ENCODE measurements around the gene ADAMTS12. TPM values are rescaled to one million over a fixed set of nuclear protein-coding genes. Genes with fewer than 3 reads are reported as not detected.

Gene ADAMTS12
- polyA plus RNA-seq, 3 donors from 2014 or later, result not detected

DNA sequence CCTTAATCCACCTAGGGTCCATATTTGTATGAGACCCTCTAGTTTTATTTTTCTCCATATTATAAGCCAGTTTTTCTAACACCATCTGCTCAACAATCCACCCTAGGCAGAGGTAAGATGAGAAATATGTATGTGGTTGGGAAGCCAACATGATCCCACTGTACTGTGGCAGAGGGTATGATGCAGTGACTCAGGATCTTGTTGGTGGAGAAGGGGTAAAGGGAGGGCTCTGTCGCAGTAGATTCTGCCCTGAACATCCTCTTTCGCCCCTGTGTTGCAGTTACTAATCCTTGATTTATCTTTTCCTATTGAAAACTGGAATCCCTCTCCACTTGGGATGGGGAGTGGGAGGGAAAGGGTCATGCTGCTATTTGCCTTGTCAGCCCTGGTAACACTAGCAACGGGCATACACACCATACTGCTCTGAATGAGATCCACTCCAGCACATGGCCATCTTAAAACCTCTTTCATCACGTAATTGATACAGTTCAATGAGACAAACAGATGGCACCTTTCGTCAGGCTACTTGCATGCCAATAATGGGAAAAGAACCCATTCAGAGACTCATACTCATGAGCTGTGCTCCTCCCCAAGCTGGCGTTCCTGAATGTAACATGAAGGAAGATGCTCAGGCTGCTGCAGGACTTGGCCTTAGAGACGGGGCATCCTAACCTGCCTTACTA lies 63.0 kb downstream of the ADAMTS12 start:
- Mint-ChIP-seq H3K27ac (no peak overlapping the region), H3K4me1 (no peaks in the 10 kb centered on the region), H3K9me3 (no peaks in the 10 kb centered on the region)

DNA sequence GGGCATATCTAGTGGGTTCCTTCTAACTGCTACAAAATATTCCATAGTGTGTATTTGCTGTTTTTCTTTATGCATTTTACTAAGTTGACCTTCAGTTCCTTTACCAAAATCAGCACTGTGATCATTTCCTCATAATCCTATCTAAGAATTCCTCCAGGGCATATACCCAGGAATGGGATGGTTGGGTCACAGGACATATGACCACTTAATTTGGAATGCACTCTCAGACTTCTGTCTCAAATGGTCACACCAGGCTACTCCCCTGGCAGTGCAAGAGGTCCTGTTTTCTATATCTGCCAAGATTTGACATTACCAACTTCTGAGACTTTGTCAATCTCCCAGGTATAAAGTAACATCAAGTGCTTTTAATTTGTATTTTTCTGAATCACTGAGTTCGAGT lies 63.9 kb downstream of the ADAMTS12 start:
- Mint-ChIP-seq H3K4me1 (no peaks in the 10 kb centered on the region), H3K4me3 (no peak overlapping the region), H3K36me3 (no peaks in the 10 kb centered on the region), H3K27ac (no peak overlapping the region), H3K27me3 (ENCODE audit: low read depth in 3 of 3) (peaks cover 2 to 4% (median 2%) of the 10 kb centered on the region in 3 donors), H3K9me3 (no peaks in the 10 kb centered on the region)
- no peak for DNase-seq

More for the DNA sequence above, 63.0 kb downstream of the ADAMTS12 start:
- no peak for DNase-seq
- H3K36me3 Mint-ChIP-seq, result no peaks in the 10 kb centered on the region
- peaks cover 0 to 4% (median 2%) of the 10 kb centered on the region in 3 donors for H3K27me3 Mint-ChIP-seq (ENCODE audit: low read depth in 3 of 3)
- H3K4me3 Mint-ChIP-seq, result no peak overlapping the region

DNA sequence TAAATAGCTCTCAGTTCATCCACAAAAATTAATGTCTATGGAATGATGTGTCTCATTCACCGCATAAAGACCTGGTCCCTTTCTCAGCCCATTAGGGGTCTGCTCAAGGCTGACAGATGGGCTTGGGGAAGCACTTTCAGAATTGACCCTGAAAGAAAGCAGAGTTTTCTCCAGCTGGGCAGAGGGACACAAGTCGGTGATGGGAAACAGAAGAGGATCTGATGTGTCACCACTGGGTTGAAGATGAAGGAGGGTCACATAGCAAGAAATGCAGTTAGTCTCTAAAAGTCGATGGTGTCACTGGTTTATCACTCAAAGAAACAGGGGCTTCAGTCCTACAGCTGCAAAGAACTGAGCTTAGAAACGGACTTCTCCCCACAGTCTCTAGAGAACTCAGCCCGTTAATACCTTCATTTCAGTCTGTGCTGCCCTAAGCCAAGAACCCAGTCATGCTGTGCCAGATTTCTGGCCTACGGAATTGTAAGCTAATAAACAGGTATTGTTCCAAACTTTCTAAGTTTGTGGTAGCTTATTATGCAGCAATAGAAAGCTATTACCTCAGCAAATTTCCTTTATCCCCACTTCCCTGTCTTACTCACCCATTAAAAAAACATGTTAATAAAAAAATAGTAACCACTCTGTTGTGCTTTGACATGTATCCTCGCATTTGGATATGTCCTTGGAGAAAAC lies 64.6 kb downstream of the ADAMTS12 start:
- Mint-ChIP-seq H3K9me3 (peaks cover 0 to under 1% (median 0%) of the 10 kb centered on the region in 6 donors), H3K27me3 (ENCODE audit: low read depth in 3 of 3) (peaks cover 2 to 4% (median 2%) of the 10 kb centered on the region in 3 donors), H3K27ac (no peak overlapping the region), H3K36me3 (no peaks in the 10 kb centered on the region), H3K4me3 (no peak overlapping the region), H3K4me1 (no peaks in the 10 kb centered on the region)
- no peak for DNase-seq

DNA sequence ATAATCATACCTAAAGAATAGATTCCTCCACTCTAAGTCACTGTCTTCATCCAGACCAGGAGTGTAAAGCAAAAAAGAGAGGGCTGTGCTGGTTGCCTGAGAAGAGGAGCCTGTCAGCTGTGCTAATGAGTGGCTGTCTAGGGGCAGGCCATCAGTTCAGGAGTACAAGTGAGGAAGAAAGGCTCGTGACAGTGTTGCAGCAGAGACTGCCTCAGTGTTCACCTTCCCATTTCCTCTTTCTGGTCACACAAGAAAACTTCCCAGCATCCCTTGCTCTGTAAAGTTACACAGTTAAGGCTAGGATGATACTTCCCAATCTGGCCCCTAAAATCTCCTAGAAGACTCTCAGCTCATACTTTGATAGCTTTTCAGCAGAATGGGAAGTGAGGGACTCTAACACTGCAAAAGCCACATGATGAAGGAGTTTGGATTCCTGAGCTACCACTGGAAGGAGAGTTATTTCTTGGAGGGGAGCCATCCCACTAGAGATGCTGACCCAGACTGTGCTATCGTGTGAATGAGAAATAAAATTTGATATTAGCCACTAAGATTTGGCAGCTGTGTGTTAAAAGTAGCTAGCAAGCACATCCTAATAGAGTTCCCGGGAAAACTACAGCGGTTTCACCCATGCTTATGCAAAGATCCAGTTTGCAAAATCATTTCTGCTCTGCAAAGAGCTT lies 67.1 kb downstream of the ADAMTS12 start:
- Mint-ChIP-seq H3K36me3 (no peaks in the 10 kb centered on the region), H3K27ac (no peak overlapping the region), H3K4me3 (no peak overlapping the region), H3K27me3 (ENCODE audit: low read depth in 3 of 3) (peaks cover 1 to 2% (median 2%) of the 10 kb centered on the region in 3 donors), H3K4me1 (no peaks in the 10 kb centered on the region), H3K9me3 (peaks cover 0 to 4% (median 1%) of the 10 kb centered on the region in 6 donors)
- DNase-seq, result no peak

DNA sequence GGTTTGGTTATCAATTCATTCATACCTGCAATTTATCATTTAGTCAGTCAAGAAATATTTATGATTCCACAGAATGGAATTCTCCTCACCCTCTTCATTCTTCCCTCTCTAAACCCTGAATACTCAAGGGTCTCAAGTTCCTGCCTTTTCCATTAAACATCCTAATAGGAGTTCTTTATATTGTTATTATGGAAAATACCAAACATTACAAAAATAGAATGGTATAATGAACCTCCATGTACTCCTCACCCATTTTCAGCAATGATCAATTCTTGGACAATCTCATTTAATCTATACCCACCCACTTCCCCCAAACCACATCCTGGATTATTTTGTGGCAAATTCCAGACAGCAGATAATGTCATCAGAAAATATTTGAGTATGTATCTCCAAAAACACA lies 74.5 kb downstream of the ADAMTS12 start:
- peaks cover 0 to 6% (median 3%) of the 10 kb centered on the region in 6 donors for H3K9me3 Mint-ChIP-seq
- peaks cover 0 to 1% (median 0%) of the 10 kb centered on the region in 3 donors for H3K27me3 Mint-ChIP-seq (ENCODE audit: low read depth in 3 of 3)

DNA sequence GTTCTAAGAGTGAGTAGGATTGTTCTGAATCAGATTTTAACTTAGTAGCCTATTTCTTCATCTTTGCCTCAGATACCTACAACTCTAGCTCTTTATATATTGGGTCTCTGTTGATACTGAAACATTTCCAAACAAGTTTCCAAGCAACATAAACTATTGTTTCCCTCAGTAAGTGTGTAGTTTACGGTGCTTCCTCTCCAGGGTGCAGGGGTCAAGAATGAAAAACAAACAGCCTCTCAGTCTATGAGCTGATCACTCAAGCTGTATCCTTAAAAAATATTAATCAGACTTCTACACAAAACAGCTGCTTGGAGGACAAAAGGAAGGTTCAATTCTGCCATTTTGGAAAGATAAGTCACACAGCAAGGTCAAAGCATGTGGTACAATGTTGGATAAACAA lies 75.0 kb downstream of the ADAMTS12 start:
- no peak for DNase-seq
- H3K4me3 Mint-ChIP-seq, result no peak overlapping the region
- peaks cover 0 to 6% (median 1%) of the 10 kb centered on the region in 6 donors for H3K9me3 Mint-ChIP-seq
- H3K27ac Mint-ChIP-seq, result no peak overlapping the region
- peaks cover 0 to 1% (median 0%) of the 10 kb centered on the region in 3 donors for H3K27me3 Mint-ChIP-seq (ENCODE audit: low read depth in 3 of 3)
- no peaks in the 10 kb centered on the region for H3K36me3 Mint-ChIP-seq
- H3K4me1 Mint-ChIP-seq, result no peaks in the 10 kb centered on the region

More for the DNA sequence above, 74.5 kb downstream of the ADAMTS12 start:
- H3K27ac Mint-ChIP-seq, result no peak overlapping the region
- no peak for DNase-seq
- no peaks in the 10 kb centered on the region for H3K4me1 Mint-ChIP-seq
- no peak overlapping the region for H3K4me3 Mint-ChIP-seq
- no peaks in the 10 kb centered on the region for H3K36me3 Mint-ChIP-seq

DNA sequence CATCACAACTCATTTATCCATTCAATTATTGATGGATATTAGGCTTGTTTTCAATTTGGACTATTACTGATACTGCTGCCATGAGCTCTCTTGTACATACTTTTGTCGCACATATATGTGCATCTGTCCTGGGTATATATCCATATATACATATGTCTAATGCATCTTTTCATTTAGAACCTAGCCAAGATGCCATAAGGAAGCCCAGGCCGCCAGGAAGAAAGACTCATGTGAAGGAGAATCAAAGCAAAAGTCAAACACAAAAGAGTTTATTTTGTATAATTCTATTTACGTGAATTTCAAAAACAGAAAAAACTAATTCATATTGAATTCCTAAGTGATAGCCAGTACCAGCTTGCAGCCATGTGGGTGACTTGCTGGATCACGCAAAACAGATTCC lies 79.0 kb downstream of the ADAMTS12 start:
- Mint-ChIP-seq H3K9me3 (peaks cover 0 to 2% (median 0%) of the 10 kb centered on the region in 6 donors), H3K27ac (no peak overlapping the region), H3K27me3 (ENCODE audit: low read depth in 3 of 3) (peaks cover 0 to 3% (median 3%) of the 10 kb centered on the region in 3 donors), H3K36me3 (no peaks in the 10 kb centered on the region), H3K4me1 (no peaks in the 10 kb centered on the region), H3K4me3 (no peak overlapping the region)
- DNase-seq, result no peak

DNA sequence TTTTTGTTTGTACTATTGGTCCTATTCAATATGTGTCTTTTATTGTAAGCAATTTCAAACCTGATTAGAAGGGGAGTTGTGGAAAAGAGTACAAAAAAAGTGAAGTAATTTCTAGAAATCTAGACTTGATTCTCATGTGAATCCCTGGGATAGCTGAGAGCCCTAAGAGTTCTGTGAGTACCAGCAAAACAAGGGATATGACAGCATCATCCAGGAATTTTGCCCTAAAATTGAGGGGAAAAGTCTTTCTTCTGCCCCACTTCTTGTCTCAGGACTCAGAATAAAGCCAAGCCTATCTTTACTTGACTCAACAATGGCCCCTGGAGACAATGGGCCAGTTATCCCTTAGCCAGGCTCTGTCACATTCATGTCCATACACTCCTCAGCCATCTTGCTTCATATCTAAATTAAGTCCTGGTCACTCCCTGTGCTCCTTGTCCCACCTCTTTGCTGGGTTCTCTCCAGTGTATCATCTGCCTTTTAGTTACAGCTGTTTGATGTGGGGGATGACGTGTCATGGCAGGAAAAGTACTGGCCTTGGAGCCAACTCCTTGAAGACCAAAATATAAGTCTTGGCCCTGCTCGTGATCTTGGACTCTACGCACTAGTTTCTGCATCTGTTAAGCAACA lies 81.2 kb downstream of the ADAMTS12 start:
- Mint-ChIP-seq H3K4me3 (no peak overlapping the region), H3K9me3 (peaks cover 0 to 2% (median 0%) of the 10 kb centered on the region in 6 donors), H3K36me3 (no peaks in the 10 kb centered on the region), H3K4me1 (no peaks in the 10 kb centered on the region), H3K27ac (no peak overlapping the region), H3K27me3 (ENCODE audit: low read depth in 3 of 3) (peaks cover 0 to 3% (median 1%) of the 10 kb centered on the region in 3 donors)
- no peak for DNase-seq

DNA sequence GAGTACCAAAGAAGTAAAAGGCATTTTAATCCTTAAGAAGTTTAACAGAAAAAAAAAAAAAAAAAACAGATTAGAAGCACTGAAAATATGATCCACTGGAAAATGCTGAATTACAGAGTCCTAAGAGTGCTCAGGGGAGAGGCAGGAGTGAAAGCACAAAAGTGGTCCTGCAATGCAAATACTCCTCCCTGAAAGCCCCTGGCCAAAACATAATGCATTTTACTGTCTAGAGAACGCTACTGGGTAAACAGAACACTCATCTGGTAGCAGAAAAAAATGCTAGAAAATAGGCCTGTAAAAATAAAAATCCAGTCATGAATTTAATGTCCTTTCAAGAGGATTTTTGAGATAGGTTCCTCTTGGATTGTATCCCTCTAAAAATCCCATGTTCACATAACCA lies 81.9 kb downstream of the ADAMTS12 start:
- Mint-ChIP-seq H3K4me3 (no peak overlapping the region), H3K4me1 (no peaks in the 10 kb centered on the region), H3K36me3 (no peaks in the 10 kb centered on the region), H3K9me3 (peaks cover 0 to 2% (median 0%) of the 10 kb centered on the region in 6 donors), H3K27ac (no peak overlapping the region), H3K27me3 (ENCODE audit: low read depth in 3 of 3) (peaks cover 0 to 3% (median 1%) of the 10 kb centered on the region in 3 donors)
- DNase-seq, result no peak

DNA sequence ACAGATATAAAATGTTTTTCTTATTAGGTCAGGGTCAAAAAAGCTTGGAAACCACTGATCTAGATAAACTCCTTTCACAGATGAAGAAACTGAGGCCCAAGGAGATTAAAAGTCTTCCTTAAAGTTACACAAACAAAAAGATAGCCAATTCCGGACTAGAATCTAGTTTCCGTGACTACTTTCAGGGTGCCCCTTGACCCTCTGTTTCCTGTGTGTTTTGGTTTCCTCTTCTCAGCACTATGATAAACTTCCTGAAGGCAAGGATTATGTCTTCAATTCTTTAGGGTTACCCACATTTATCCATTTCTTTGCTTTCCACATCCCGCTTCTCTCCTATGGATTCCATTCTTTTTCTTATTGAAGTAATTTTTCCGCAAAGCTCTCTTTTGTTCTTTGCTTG lies 83.1 kb downstream of the ADAMTS12 start:
- Mint-ChIP-seq H3K4me1 (no peaks in the 10 kb centered on the region), H3K9me3 (peaks cover 0 to 2% (median 0%) of the 10 kb centered on the region in 6 donors), H3K36me3 (no peaks in the 10 kb centered on the region), H3K4me3 (no peak overlapping the region), H3K27ac (no peak overlapping the region), H3K27me3 (ENCODE audit: low read depth in 3 of 3) (peaks cover 0 to 3% (median 1%) of the 10 kb centered on the region in 3 donors)
- DNase-seq, result no peak

DNA sequence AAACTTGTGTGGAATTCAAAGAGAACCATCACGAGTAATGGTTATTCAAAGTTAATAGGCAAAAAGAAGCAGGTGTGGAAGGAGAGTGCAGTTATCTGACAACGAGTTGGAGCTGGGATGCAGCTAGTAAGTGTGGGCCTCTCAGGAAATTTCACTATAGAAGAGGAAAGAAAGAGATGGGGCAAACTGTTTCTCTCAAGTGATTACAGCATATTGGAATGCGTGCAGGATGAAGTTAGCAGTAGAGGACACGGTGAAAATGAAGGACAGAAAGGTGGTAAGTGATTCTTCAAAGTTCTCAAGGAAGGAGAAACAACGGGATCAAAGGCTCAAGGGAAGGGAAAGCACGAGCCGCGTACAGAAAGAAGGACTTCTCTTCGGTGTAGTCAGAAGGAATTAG lies 84.0 kb downstream of the ADAMTS12 start:
- H3K36me3 Mint-ChIP-seq, result no peaks in the 10 kb centered on the region
- H3K27ac Mint-ChIP-seq, result no peak overlapping the region
- H3K27me3 Mint-ChIP-seq (ENCODE audit: low read depth in 3 of 3), result peaks cover 0 to 3% (median 1%) of the 10 kb centered on the region in 3 donors
- no peak overlapping the region for H3K4me3 Mint-ChIP-seq
- H3K9me3 Mint-ChIP-seq, result peaks cover 0 to 2% (median 0%) of the 10 kb centered on the region in 6 donors
- no peak for DNase-seq
- no peaks in the 10 kb centered on the region for H3K4me1 Mint-ChIP-seq

DNA sequence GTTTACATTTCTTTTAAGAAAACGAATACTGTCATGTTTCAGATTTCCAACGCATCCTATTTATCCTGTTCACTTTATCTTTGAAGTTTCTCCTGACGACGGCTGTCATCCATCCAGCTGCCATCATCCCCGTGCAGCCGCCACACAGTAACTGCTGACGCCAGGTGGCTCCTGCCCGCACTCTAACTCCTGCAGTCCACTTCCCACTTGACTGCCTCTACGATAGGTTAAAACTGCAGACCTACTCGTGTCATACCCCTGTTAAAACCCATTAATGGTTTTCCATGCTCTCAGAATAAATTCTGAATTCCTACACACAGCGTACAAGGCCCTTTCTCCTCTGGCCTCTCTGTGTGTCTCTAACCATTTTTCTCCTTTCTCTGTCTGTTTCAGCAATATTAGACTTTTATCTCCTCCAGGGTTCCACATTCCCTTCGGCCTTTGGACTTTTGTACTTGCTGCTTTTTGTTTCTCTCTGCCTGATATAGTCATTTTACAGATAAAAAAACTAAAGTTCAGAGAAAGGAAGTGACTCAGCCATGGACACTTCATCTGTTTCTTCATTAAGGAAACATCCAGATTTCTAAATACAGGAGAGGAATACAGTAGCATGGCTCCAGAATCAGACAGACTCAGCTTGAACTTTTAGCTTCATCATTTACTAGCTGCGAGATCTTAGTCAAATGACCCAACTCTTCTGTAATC lies 84.9 kb downstream of the ADAMTS12 start:
- peaks cover 0 to 2% (median 0%) of the 10 kb centered on the region in 6 donors for H3K9me3 Mint-ChIP-seq
- peaks cover 0 to 3% (median 1%) of the 10 kb centered on the region in 3 donors for H3K27me3 Mint-ChIP-seq (ENCODE audit: low read depth in 3 of 3)
- no peak for DNase-seq
- no peaks in the 10 kb centered on the region for H3K4me1 Mint-ChIP-seq
- H3K4me3 Mint-ChIP-seq, result no peak overlapping the region
- no peaks in the 10 kb centered on the region for H3K36me3 Mint-ChIP-seq
- H3K27ac Mint-ChIP-seq, result no peak overlapping the region

DNA sequence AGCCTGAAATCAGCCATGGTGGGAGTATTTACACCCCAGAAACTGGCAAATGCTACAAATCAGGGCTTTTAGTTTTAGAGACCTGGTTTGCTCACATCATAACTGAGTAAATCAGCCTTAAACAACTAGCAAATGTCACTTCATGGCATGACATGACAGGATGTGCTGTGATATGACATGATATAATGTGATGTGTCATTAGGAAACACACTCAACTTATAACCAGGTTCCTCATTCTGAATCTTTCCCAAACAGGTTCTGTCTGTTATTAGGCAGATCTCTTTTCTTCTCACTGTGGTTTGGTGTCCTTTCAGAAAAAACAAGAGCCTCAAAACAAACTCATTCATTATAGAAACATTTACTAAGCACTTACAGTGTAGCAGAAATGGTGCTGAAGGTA lies 90.5 kb downstream of the ADAMTS12 start:
- DNase-seq, result no peak
- peaks cover 0 to 5% (median 0%) of the 10 kb centered on the region in 3 donors for H3K27me3 Mint-ChIP-seq (ENCODE audit: low read depth in 3 of 3)
- no peak overlapping the region for H3K27ac Mint-ChIP-seq
- H3K9me3 Mint-ChIP-seq, result peaks cover 0 to 4% (median 0%) of the 10 kb centered on the region in 6 donors
- no peak overlapping the region for H3K4me3 Mint-ChIP-seq
- H3K36me3 Mint-ChIP-seq, result no peaks in the 10 kb centered on the region
- no peaks in the 10 kb centered on the region for H3K4me1 Mint-ChIP-seq
